GM19452 (cell line): Measurements from ENCODE around the gene CLIC4.
A peak's percentile ranks its signal among the peaks of the same experiment; 100 is the strongest.
"Not testable (repeated sequence)": the region's sequence is repeated elsewhere in the genome, so short reads cannot be mapped to it uniquely, and the experiment has no call there.

ENCODE experiments used
- ATAC-seq: cut with Tn5 transposase; IDR thresholded peaks from one replicate; pipeline ENCODE4 v1.9.1; 2021; ENCODE audit not compliant: unreplicated experiment

CLIC4 gene

GRCh38 chr1:24805534-24806301, 60.5 kb downstream of the CLIC4 start:
- no peak for ATAC-seq

GRCh38 chr1:24806588-24806987, 61.3 kb downstream of the CLIC4 start:
- ATAC-seq, result no peak

GRCh38 chr1:24811494-24811893, 66.2 kb downstream of the CLIC4 start:
- ATAC-seq, result not testable (repeated sequence)

- not testable (repeated sequence) for ATAC-seq
Measured at GRCh38 chr1:24820221-24820620, 75.0 kb downstream of the CLIC4 start.

- ATAC-seq, result no peak
Measured at GRCh38 chr1:24822887-24823286, 77.6 kb downstream of the CLIC4 start.

GRCh38 chr1:24823486-24823885, 78.2 kb downstream of the CLIC4 start:
- not testable (repeated sequence) for ATAC-seq

- ATAC-seq, result no peak
Measured at GRCh38 chr1:24825174-24825573, 79.9 kb downstream of the CLIC4 start.

- ATAC-seq, result no peak
Measured at GRCh38 chr1:24826510-24826909, 81.3 kb downstream of the CLIC4 start.

- ATAC-seq, result no peak
Measured at GRCh38 chr1:24827379-24828135, 82.3 kb downstream of the CLIC4 start.

- ATAC-seq, result no peak
Measured at GRCh38 chr1:24828183-24828886, 83.1 kb downstream of the CLIC4 start.

- ATAC-seq, result no peak
Measured at GRCh38 chr1:24828887-24829192, 83.6 kb downstream of the CLIC4 start.

GRCh38 chr1:24830680-24831272, 85.5 kb downstream of the CLIC4 start:
- no peak for ATAC-seq

GRCh38 chr1:24841593-24841992, 96.3 kb downstream of the CLIC4 start:
- no peak for ATAC-seq

GRCh38 chr1:24846671-24847070, 101.4 kb downstream of the CLIC4 start:
- ATAC-seq, result no peak

GRCh38 chr1:24847995-24848881, 103.0 kb downstream of the CLIC4 start:
- peak; percentile 91 for ATAC-seq

- ATAC-seq, result no peak
Measured at GRCh38 chr1:24849672-24850295, 104.5 kb downstream of the CLIC4 start.

GRCh38 chr1:24850328-24850920, 105.2 kb downstream of the CLIC4 start:
- ATAC-seq, result no peak

GRCh38 chr1:24853649-24854048, 108.4 kb downstream of the CLIC4 start:
- ATAC-seq, result no peak

GRCh38 chr1:24855474-24855873, 110.2 kb downstream of the CLIC4 start:
- no peak for ATAC-seq
